Measurements from ENCODE around the gene MICOS13. TPM values are rescaled to one million over a fixed set of nuclear protein-coding genes. Genes with fewer than 3 reads are reported as not detected.

The MICOS13 gene
- total and polyA plus RNA-seq, 2 donors (not counting 3 experiments of a cell fraction or from before 2014, with no cell fraction given) = 55.3 to 86.1 TPM

GRCh38 chr19:5628919-5629481, 51.3 kb downstream of the MICOS13 start:
- Histone ChIP-seq H3K4me1 (ENCODE audit: control insufficient read depth, extremely low read depth, insufficient read depth, low read length) (peaks cover 16% of the 10 kb centered on the region), H3K9me1 (replicated peaks; ENCODE audit: control insufficient read depth, extremely low read depth, insufficient read depth, low read length) (no peaks in the 10 kb centered on the region), H2AFZ (ENCODE audit: low read depth, low read length) (no peak overlapping the region), H3K27ac (ENCODE audit: insufficient read depth, low read depth, low read length) (no peak overlapping the region), H3K9me3 (replicated peaks; ENCODE audit: control insufficient read depth, insufficient read depth, low read length) (no peaks in the 10 kb centered on the region), H3K79me2 (ENCODE audit: control insufficient read depth, insufficient read depth, low read length) (peaks cover 98% of the 10 kb centered on the region), H3K9ac (replicated peaks; ENCODE audit: extremely low read depth, insufficient read depth, low read length) (no peak overlapping the region), H3K4me2 (ENCODE audit: insufficient read depth, low read length) (no peak overlapping the region), H3K27me3 (ENCODE audit: control insufficient read depth in 2 of 2, insufficient read depth in 2 of 2, low read length in 2 of 2) (no peaks in the 10 kb centered on the region), H3K4me3 (replicated peaks in 1 of 3; ENCODE audit: insufficient read depth in 1 of 3, low read depth in 1 of 3, low read length in 3 of 3) (no peak overlapping the region), H4K20me1 (replicated peaks; ENCODE audit: control insufficient read depth, extremely low read depth, insufficient read depth, low read length) (peaks cover 3% of the 10 kb centered on the region), H3K36me3 (ENCODE audit: control insufficient read depth in 2 of 2, extremely low read depth in 1 of 2, insufficient read depth in 2 of 2, low read length in 2 of 2) (peaks cover 19 to 22% of the 10 kb centered on the region in 2 experiments)
- dilution Hi-C loops (cut with MboI; ENCODE audit: extremely low pct_ligation_motif_present, low sequenced_read_pairs) = no loop called here
- intact Hi-C loops (cut with micrococcal nuclease) = no loop called here
- POLR2A ChIA-PET = no interaction called here
- TF ChIP-seq MAX (IDR thresholded peaks at IDR 0.05; ENCODE audit: insufficient read depth, insufficient read length) = no peak
- TF ChIP-seq FOS (IDR thresholded peaks at IDR 0.05; ENCODE audit: borderline replicate concordance, insufficient read depth, low read length) = no peak
- no peak for TF ChIP-seq MYC (IDR thresholded peaks at IDR 0.05; ENCODE audit: low read depth, low read length)
- TF ChIP-seq EZH2 (IDR thresholded peaks at IDR 0.05; ENCODE audit: borderline replicate concordance, low read depth, low read length, severe bottlenecking) = no peak
- TF ChIP-seq JUN (IDR thresholded peaks at IDR 0.05; ENCODE audit: borderline replicate concordance, insufficient read depth, insufficient read length, low read depth) = no peak
- no peak for TF ChIP-seq GATA2 (IDR thresholded peaks at IDR 0.05; ENCODE audit: insufficient read depth, insufficient read length, low read depth, low read length)
- TF ChIP-seq POLR2A (IDR thresholded peaks at IDR 0.05; ENCODE audit: low read depth, low read length) = no peak
- no peak for TF ChIP-seq CTCF (IDR thresholded peaks at IDR 0.05; ENCODE audit: extremely low read depth in 1 of 2, insufficient read depth in 1 of 2, low read depth in 1 of 2, low read length in 2 of 2)
- FAIRE-seq (no peak), DNase-seq (ENCODE audit: low read depth, low spot score) (no peak)
- BruUV-seq (replicated peaks) = no TSS peak
- CTCF ChIA-PET = interaction anchor here (0.8 kb wide), 1 partner anchor 165 kb away, joined by 3 read pairs; no protein-coding TSS in a partner anchor
